DND-41 (cell line): ENCODE measurements around the gene TYW1.
"Not testable (repeated sequence)": the region's sequence is repeated elsewhere in the genome, so short reads cannot be mapped to it uniquely, and the experiment has no call there.

Experiments
- EZH2 ChIP-seq: IDR thresholded peaks from 3 replicates; pipeline ENCODE4 v1.6.1; 2012; ENCODE audit warnings: borderline replicate concordance, low read depth, mild to moderate bottlenecking, moderate library complexity, low read length, inconsistent platforms; ENCODE audit not compliant: severe bottlenecking
- TF ChIP-seq, protein P1 (sequence below): IDR thresholded peaks from 2 replicates; pipeline ENCODE4 v1.5.1; 2012; ENCODE audit warnings: borderline replicate concordance, low read length, moderate library complexity, mild to moderate bottlenecking; ENCODE audit not compliant: poor library complexity, severe bottlenecking; ENCODE audit errors: extremely low read depth

DNA sequence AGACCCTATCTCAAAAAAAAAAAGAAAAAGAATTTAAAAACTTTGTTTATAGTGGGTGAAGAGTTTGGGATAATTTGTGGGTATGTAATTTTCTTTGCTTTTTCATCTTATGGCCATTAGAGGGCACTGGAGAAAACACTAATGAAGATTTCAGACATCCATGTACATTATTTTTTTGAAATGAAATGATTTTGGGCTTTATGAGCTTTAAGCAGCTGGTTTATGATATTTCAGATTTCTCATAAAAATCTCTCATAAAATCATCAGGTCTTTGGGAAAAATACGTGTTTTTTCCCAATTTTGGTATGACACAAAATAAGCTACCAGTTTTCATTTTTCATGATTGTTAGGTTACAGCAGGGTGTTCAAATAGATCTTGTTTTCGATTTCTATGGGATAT lies 44.2 kb downstream of the TYW1 start:
- TF ChIP-seq, protein P1, sequence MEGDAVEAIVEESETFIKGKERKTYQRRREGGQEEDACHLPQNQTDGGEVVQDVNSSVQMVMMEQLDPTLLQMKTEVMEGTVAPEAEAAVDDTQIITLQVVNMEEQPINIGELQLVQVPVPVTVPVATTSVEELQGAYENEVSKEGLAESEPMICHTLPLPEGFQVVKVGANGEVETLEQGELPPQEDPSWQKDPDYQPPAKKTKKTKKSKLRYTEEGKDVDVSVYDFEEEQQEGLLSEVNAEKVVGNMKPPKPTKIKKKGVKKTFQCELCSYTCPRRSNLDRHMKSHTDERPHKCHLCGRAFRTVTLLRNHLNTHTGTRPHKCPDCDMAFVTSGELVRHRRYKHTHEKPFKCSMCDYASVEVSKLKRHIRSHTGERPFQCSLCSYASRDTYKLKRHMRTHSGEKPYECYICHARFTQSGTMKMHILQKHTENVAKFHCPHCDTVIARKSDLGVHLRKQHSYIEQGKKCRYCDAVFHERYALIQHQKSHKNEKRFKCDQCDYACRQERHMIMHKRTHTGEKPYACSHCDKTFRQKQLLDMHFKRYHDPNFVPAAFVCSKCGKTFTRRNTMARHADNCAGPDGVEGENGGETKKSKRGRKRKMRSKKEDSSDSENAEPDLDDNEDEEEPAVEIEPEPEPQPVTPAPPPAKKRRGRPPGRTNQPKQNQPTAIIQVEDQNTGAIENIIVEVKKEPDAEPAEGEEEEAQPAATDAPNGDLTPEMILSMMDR = peak; percentile 48
- TF ChIP-seq EZH2 = not testable (repeated sequence)
